Kasumi-1 (cell line): Measurements from ENCODE around the gene SLC16A3.
A peak's percentile ranks its signal among the peaks of the same experiment; 100 is the strongest.
"Not testable (repeated sequence)": the region's sequence is repeated elsewhere in the genome, so short reads cannot be mapped to it uniquely, and the experiment has no call there.

Source experiments
- DNase-seq, 2 experiments: peaks; one replicate each; lab custom pipeline; 2025; lab: John Stamatoyannopoulos, UW

Gene SLC16A3

DNA sequence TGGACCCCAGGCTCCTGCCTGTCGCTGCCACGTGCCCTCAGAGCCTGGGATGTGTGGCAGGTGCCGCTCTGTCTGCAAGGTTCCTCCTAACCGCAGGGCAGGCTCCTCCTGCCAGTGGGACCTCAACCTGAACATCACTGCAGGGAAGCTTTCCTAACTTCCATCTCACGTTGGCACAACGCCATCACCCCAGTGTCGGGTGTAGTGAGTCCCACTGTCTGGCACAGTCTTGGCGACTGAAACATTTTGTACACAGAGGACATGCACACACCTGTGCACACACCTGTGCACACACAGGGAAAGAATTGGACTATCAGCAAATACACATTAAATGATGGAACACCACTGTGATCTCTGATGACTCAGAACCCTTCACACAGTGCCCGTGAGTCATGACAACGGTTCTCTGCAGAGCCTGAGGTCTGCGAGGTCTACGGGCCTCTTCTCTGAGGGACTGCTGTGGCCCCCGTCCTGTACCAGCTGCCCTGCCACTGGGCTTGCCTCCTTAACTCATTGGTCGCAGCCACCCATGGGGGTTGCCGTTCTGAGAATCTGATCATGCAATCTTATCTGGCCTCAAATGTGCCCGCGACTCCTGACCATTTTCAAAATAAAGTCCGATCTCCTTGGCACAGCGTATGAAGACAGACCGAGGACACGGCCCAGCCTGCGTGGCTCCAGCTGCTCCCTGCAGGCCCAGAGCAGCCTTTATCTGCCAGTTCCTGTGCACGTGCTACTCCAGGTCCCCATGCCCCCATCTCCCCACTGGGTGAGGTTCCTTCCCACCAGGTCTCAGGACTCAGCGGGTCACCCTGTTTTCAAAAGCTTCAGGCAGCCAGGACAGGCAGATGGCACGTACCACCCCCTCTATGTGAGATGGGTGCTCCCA, 23.8 kb upstream of the SLC16A3 start:
- peak; percentile 70 to 71 for DNase-seq

GRCh38 chr17:82205720-82206508, 22.9 kb upstream of the SLC16A3 start:
- DNase-seq = peak; percentile 92 to 96

DNA sequence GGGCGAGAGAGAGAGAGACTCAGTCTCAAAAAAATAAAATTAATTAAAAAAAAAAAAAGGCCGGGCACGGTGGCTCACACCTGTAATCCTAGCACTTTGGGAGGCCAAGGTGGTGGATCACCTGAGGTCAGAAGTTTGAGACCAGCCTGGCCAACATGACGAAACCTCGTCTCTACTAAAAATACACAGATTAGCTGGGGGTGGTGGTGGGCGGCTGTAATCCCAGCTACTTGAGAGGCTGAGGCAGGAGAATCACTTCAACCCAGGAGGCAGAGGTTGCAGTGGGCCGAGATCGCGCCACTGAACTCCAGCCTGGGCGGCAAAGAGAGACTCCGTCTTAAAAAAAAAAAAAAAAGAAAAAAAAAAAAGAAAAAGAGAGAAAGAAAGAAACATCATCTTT, 18.2 kb upstream of the SLC16A3 start:
- not testable (repeated sequence) for DNase-seq

GRCh38 chr17:82212331-82213250, 16.3 kb upstream of the SLC16A3 start, which contains the start of gene CCDC57:
Gene CCDC57, minus strand, starts transcription at chr17:82212842. Its CDS starts 10,898 bp downstream, at chr17:82201944.
- DNase-seq = peak; percentile 61 to 62

GRCh38 chr17:82213251-82214011, 15.4 kb upstream of the SLC16A3 start:
- peak in 1 of 2 experiments; percentile 37 for DNase-seq

GRCh38 chr17:82214012-82214628, 14.7 kb upstream of the SLC16A3 start:
- DNase-seq = no peak

DNA sequence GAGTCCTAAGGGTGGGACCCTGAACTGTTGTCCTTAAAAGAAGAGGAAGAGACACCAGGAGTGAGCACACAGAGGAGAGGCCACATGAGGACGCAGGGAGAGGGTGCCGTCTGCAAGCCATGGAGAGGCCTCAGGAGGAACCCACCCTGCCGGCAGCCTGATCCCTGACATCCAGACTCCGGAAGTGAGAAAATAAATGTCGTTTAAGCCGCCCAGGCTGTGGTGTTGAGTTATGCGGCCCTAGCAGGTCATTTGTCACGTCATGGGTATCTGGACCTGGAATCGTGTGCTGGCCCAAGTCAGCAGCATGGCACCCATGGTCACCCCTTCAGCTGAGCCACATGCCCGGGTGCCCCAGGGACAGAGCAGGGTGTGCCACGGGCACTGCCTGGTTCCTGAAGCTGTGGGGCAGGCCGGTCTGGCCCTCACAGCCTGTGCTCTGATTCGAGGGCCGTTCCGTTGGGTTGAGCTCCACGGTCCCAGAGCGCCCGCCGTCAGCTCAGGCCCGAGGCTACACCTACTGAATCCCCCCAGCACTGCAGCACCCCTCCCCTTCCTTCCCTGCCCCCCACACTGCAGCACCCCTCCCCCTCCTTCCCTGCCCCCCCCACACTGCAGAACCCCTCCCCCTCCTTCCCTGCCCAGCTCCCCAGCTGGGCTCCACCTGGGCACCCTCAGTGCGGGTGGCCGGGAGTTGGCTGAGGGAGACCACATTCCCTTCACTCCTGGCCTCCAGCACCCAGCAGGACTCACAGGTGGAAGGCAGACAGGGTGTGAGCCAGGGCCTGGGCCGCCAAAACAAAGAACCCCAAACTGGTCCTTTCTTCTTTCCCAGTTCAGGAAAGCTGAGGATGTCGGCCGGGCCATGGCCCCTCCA, 13.5 kb upstream of the SLC16A3 start:
- peak; percentile 87 to 88 for DNase-seq

GRCh38 chr17:82215972-82216300, 12.9 kb upstream of the SLC16A3 start:
- DNase-seq = no peak

DNA sequence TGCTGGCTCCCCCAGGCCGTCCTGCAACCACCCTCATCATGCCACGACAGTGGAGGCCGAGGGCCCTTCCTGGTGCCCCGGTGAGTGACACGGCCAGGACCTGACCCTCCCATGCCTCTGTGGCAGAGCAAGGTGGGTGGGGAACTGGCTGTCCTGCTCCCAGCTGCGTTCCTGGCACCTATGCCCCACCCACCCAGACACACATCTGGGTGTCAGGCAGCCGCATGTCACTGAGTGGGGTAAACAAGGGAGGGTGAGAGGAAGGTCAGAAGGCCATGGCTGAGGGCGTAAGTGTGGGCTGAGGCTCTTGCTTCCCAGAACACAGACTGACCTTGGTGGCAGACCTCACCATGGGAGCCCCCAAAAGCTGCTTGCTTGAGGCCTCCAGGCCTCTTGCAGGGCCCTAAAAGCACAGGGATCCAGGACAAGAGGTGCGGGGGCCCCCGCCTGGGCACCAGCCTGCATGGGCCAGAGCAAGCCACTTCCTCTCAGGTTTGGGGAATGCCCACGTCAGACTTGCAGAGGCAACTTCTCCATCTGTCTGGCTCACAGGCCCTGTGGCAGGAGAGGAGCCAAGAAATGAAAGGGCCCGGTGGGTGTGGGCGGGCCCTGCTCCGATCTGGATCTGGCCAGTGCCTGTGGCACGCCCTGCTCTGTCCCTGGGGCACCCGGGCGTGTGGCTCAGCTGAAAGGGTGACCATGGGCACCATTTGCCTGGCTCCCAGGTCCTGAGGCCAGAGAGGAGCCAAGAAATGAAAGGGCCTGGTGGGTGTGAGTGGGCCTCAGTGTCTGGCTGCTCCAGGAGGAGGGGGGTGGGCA, 12.3 kb upstream of the SLC16A3 start:
- peak; percentile 86 to 89 for DNase-seq

- no peak for DNase-seq
Measured at GRCh38 chr17:82217120-82217529, 11.7 kb upstream of the SLC16A3 start.

- no peak for DNase-seq
Measured at GRCh38 chr17:82217530-82218204, 11.2 kb upstream of the SLC16A3 start.

DNA sequence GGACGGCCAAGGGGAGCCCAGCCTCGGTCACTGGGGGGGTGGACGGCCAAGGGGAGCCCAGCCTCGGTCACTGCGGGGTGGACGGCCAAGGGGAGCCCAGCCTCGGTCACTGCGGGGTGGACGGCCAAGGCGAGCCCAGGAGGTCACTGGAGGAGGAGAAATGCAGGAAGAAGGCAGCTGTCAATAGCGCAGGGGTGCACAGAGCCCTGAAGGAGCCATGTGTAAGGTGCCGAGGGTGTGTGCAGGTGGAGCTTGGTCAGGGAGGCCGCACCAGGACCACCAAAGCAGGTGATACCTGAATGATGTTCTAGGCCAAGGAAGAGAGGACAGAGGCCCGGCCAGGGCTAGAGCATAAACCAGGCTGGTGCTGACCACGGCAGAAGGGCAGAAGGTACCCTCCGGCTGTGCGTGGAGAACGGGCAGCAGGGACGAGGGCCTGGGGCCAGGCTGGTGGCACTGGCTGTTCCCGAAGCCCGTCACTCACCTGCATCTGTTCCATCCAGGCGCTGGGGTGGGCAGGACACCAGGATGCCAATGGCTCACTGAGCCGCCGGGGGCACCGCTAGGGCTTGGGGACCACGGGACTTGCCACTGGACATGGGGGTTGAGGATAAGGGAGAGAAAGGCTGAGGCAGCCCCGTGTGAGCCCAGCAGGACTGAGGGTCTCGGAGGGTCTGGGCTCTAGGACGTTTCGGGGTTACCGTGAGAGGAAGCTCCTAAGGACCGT, 10.3 kb upstream of the SLC16A3 start:
- no peak for DNase-seq

- DNase-seq = no peak
Measured at GRCh38 chr17:82219083-82219482, 9.8 kb upstream of the SLC16A3 start.

DNA sequence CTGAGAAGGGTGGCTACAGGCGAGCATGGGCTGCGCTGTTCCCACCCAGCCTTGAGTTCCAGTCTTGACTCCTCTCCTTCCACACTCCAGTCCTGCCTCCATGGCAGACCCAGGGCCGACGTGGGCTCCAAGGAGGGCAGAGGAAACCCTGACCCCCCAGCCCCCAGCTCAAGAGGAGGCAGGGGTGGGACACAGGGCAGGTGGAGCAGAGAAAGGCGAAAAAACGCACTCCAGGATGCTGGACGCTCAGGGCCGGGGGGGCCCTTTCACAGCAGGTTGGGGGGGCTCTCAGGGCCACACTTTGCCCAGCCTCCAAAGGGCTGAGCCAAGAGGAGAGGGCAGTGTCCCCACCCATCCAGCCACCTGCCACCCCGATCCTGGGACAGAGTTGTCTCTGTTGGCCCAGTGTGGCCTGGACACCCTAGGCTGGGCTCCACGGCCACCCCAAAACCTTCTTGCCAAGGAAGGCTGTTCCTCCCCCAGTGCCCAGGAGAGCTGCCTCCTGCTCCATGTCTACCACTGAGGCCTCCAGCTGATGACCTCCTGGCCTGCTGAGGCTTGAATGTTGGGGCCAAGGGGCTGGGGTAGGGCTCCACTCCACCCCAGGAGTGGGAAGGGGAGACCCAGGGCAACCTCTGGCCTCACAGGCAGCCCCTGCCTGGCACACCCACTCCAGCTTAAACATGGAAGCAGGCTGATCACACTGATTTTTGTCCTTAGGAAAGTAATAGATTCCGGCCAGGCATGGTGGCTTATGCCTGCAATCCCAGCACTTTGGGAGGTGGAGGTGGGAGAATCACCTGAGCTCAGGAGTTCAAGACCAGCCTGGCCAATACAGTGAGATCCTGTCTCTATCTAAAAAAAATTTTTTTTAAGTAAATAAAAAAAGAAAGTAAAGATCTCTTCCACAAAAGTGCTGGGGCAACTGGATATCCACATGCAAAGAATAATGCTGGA, 8.8 kb upstream of the SLC16A3 start:
- DNase-seq = no peak

DNA sequence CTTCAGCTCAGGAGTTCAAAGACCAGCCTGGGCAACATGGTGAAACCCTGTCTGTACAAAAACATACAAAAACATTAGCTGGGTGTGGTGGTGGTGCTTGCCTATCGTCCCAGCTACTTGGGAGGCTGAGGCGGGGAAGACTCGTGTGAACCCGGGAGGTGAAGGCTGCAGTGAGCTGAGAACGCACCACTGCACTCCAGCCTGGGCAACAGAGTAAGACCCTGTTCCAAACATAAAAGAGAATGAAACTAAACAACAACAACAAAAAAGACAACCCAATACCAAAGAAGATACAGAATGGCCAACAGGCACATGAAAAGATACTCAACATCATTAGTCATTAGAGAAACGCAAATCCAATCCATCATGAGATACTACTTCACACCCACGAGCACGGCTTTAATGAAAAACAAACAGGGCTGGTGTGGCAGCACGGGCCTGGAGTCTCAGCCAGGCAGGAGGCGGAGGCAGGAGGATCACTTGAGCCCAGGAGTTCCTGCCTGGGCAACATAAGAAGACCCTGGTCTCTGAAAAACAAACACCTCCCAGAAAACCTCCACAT, 7.4 kb upstream of the SLC16A3 start:
- no peak for DNase-seq

GRCh38 chr17:82222816-82223215, 6.0 kb upstream of the SLC16A3 start:
- DNase-seq = no peak
